ENCODE results near the gene TECPR1. TPM values are rescaled to one million over a fixed set of nuclear protein-coding genes. Genes with fewer than 3 reads are reported as not detected.

TECPR1 gene
- total RNA-seq, 2 donors from 2014 or later, result 40.7 to 53.0 TPM

DNA sequence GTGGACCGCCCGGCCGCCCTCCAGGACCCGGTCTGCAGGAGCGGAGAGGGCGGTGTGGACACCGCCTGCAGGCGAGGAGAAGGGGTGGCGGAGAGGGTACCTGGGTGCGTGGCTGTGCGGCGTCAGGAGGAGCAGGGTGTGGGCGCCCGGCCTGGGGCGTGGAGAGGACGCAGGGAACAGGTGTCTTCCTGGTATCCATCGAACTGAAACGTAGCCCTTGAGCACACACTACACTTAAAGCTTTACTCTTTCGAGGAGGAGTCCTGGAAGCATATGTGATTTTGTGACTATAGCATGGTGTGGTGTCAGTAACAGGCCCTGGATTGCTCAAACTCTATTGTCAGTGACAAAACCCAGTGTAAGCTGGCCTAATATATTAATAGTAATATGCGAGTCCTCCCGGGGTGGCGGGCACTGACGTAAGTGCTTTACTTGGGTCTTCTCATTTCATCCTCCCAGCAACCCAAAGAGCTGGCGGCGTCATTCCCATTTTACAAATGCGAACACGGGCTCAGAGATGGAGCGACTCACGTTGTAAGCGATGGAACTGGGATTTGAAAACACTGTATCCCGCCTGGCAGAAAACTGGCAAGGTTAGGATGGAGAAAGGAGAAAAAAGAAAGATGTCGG lies 508 bp upstream of the TECPR1 start:
- Mint-ChIP-seq H3K4me1 (ENCODE audit: low read depth) (peaks cover 56% of the 10 kb centered on the region), H3K27me3 (ENCODE audit: low read depth) (no peaks in the 10 kb centered on the region), H3K9me3 (no peaks in the 10 kb centered on the region), H3K27ac (peak overlapping the region; percentile 91), H3K4me3 (peak overlapping the region; percentile 93 to 99), H3K36me3 (ENCODE audit: insufficient read depth in 2 of 2) (peaks cover 6 to 8% of the 10 kb centered on the region in 2 donors)
- no peak for DNase-seq
- peak in 1 of 2 donors; percentile 39 for ATAC-seq (replicated peaks in 1 of 2)

DNA sequence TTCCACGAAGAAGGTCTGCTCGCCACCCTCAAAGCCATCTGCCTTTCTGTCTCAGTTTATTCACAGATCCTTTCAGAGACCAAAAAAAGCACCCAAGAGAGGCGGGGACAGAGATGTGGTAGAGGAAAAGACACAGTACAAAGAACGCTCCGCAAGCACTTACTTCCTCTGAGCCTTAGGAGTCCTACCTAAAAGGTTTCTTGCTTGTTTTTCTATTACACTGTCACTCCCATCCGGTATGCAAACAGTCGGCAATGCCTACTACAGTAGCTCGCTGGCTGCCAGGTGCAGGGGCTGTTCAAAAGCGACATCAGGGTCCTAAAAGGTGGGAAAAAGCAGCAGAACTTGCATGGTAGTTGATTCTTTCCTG lies 816 bp downstream of the TECPR1 start:
- Mint-ChIP-seq H3K36me3 (ENCODE audit: insufficient read depth in 2 of 2) (peaks cover 4 to 6% of the 10 kb centered on the region in 2 donors), H3K9me3 (no peaks in the 10 kb centered on the region), H3K4me1 (ENCODE audit: low read depth) (peaks cover 53% of the 10 kb centered on the region), H3K4me3 (peak overlapping the region; percentile 93 to 99), H3K27me3 (ENCODE audit: low read depth) (no peaks in the 10 kb centered on the region), H3K27ac (peak overlapping the region; percentile 82)
- peak; percentile 20 for ATAC-seq (replicated peaks in 1 of 2)
- peak; percentile 11 to 25 for DNase-seq

DNA sequence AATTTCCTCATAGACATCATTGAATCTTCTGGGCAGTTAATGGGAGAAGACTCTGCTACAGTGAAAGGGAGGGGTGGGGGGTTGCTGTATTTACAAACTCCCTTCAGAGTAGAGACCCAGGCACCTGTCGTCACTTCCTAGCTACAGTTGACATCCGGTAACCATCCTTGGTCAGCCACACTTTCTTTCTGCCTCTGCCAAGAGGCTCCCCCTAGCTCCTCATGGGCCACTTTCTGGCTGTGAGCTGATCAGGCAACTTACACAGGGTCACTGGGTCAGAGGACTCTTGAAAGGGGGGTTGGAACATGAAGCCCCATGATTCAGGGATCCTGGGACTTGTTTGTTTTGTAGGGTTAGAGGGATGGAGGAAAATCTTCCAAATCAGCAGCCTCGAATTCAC lies 1.2 kb downstream of the TECPR1 start:
- H3K4me1 Mint-ChIP-seq (ENCODE audit: low read depth), result peaks cover 49% of the 10 kb centered on the region
- H3K27ac Mint-ChIP-seq, result peak overlapping the region; percentile 82
- no peaks in the 10 kb centered on the region for H3K9me3 Mint-ChIP-seq
- DNase-seq (peak; percentile 57 to 58), ATAC-seq (replicated peaks in 1 of 2) (peak; percentile 38 to 42)
- no peaks in the 10 kb centered on the region for H3K27me3 Mint-ChIP-seq (ENCODE audit: low read depth)
- H3K36me3 Mint-ChIP-seq (ENCODE audit: insufficient read depth in 2 of 2), result peaks cover 4 to 6% of the 10 kb centered on the region in 2 donors
- H3K4me3 Mint-ChIP-seq, result peak overlapping the region; percentile 93 to 99

DNA sequence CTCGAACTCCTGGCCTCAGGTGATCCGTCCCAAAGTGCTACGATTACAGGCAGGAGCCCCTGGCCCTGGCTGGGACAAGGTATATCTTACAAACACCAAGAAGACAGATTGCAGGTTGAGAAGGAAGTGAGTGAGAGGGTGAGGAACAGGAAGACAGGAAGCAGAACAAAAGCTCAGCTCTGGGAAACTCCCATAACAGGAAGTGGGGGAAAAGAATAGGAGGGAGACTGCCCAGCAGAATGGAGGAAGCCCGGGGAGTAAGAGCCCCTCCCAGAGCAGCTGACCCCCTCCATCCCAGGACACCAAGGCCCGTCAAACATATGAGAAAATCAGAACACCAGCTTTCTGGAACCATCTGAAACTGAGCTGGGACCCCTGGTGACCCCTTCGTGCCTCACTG lies 2.9 kb downstream of the TECPR1 start:
- peak in 1 of 2 donors; percentile 9 for DNase-seq
- H3K9me3 Mint-ChIP-seq, result no peaks in the 10 kb centered on the region
- H3K4me3 Mint-ChIP-seq, result peak overlapping the region; percentile 7 to 17
- peaks cover 41% of the 10 kb centered on the region for H3K4me1 Mint-ChIP-seq (ENCODE audit: low read depth)
- H3K27ac Mint-ChIP-seq, result peak overlapping the region; percentile 82
- no peak for ATAC-seq (replicated peaks in 1 of 2)
- no peaks in the 10 kb centered on the region for H3K27me3 Mint-ChIP-seq (ENCODE audit: low read depth)
- H3K36me3 Mint-ChIP-seq (ENCODE audit: insufficient read depth in 2 of 2), result peaks cover 4% of the 10 kb centered on the region in 2 donors

DNA sequence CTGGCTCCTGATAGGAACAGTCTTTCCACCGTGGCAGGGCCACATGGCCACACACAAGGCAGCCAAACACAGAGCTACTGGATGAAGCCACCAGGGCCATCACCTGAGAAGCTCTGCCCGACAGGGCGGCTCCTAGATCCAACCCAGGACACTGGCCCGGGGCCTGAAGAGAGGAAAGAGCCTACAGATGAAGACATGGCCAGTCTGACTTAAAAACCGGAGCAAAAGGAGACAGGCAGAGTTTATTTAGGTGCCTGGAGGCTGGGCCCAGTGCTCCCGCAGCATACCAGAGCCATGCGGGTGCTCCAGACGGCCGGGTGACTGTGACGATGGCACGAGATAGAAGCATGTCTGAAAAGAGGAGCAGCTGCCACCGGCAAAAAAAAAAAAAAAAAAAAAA lies 3.9 kb downstream of the TECPR1 start:
- H3K36me3 Mint-ChIP-seq (ENCODE audit: insufficient read depth in 2 of 2), result peaks cover 4% of the 10 kb centered on the region in 2 donors
- ATAC-seq (replicated peaks in 1 of 2), result no peak
- H3K27me3 Mint-ChIP-seq (ENCODE audit: low read depth), result no peaks in the 10 kb centered on the region
- DNase-seq, result no peak
- peaks cover 36% of the 10 kb centered on the region for H3K4me1 Mint-ChIP-seq (ENCODE audit: low read depth)
- H3K9me3 Mint-ChIP-seq, result no peaks in the 10 kb centered on the region
- H3K4me3 Mint-ChIP-seq, result peak overlapping the region in 1 of 2 donors; percentile 29
- H3K27ac Mint-ChIP-seq, result peak overlapping the region; percentile 89

DNA sequence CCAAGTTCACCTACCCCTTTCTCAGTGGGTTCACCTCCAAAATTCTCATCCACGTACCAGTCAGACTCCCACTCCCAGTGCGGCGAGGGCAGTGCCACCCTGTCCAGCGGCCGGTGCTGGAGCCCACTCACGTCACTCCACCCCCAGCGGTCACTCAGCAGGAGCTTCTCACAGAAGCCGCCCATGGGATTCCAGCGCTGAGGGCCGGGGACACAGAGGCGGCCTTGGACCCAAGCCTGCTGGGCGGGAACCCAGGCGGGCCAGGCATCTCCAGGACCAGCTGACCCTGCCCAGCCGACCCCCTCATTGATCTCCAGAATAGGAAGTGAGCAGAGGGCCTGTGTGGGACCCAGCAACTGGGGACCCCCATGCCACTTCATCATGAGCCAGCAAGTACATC lies 7.2 kb downstream of the TECPR1 start:
- no peak for ATAC-seq (replicated peaks in 1 of 2)
- H3K36me3 Mint-ChIP-seq (ENCODE audit: insufficient read depth in 2 of 2), result peaks cover under 1 to 4% of the 10 kb centered on the region in 2 donors
- H3K27ac Mint-ChIP-seq, result no peak overlapping the region

DNA sequence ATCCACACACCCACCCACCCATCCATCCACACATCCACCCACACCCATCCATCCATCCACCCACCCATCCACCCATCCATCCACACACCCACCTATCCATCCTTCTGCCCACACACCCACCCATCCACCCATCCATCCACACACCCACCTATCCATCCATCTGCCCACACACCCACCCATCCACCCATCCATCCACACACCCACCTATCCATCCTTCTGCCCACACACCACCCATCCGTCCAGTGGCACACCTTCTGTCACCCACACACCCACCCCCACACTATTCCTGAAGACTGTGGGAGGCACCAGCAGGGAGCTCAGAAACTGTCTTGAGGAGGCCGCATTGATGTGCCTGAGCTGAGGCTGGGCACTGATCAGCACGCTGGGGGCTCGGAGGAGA lies 9.1 kb downstream of the TECPR1 start:
- Mint-ChIP-seq H3K27ac (no peak overlapping the region), H3K4me3 (no peak overlapping the region), H3K36me3 (ENCODE audit: insufficient read depth in 2 of 2) (peaks cover 0 to 4% of the 10 kb centered on the region in 2 donors), H3K27me3 (ENCODE audit: low read depth) (no peaks in the 10 kb centered on the region), H3K4me1 (ENCODE audit: low read depth) (peaks cover 2% of the 10 kb centered on the region), H3K9me3 (no peaks in the 10 kb centered on the region)
- ATAC-seq (replicated peaks in 1 of 2), result no peak
- DNase-seq, result no peak

More for the DNA sequence above, 7.2 kb downstream of the TECPR1 start:
- DNase-seq, result no peak
- Mint-ChIP-seq H3K9me3 (no peaks in the 10 kb centered on the region), H3K4me3 (no peak overlapping the region), H3K4me1 (ENCODE audit: low read depth) (peaks cover 18% of the 10 kb centered on the region), H3K27me3 (ENCODE audit: low read depth) (no peaks in the 10 kb centered on the region)

DNA sequence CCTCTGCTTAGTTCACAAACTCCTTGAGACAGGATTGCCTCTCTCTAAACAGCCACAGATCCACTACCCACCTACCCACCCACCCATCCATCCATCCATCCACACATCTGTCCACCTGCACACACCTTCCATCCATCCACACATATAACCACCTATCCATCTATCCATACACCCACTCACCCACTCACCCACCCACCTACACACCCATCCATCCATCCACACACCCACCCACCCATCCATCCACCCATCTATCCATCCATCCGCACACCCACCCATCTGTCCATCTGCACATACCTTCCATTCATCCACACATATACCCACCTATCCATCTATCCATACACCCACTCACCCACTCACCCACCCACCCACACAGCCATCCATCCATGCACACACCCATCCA lies 9.7 kb downstream of the TECPR1 start:
- Mint-ChIP-seq H3K4me1 (ENCODE audit: low read depth) (no peaks in the 10 kb centered on the region), H3K4me3 (no peak overlapping the region), H3K27ac (no peak overlapping the region), H3K27me3 (ENCODE audit: low read depth) (no peaks in the 10 kb centered on the region), H3K36me3 (ENCODE audit: insufficient read depth in 2 of 2) (peaks cover 0 to 2% of the 10 kb centered on the region in 2 donors), H3K9me3 (no peaks in the 10 kb centered on the region)
- no peak for ATAC-seq (replicated peaks in 1 of 2)
- no peak for DNase-seq

DNA sequence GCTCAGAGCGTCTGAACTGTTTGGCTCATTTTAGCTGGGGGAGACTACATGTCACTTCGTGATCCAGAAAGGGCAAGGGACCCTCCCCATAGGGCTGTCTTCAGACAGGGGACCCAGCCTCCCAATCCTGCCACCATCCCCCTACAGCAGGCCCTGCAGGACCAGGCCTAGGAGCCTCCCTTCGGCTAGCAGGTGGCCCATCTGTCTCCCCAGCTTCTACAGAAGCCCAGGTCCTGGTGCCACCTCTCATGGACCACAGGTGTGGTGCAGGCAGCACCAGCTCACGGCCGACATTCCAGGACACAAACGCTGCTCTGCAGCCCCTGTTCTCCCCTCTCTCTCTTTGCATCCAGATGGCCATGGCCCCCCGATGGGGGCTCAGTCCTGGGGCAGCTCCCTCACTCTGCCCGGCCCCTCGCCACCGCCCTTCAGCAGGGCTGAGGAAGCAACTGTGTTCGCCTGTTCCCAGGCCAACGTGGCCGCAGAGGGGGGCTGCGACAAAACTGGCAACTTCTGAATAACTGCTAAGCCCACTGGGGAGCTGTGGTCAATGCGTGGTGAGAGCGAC lies 10.3 kb downstream of the TECPR1 start:
- Mint-ChIP-seq H3K4me1 (ENCODE audit: low read depth) (no peaks in the 10 kb centered on the region), H3K9me3 (no peaks in the 10 kb centered on the region), H3K27ac (no peak overlapping the region), H3K4me3 (no peak overlapping the region), H3K36me3 (ENCODE audit: insufficient read depth in 2 of 2) (peaks cover 0 to 2% of the 10 kb centered on the region in 2 donors), H3K27me3 (ENCODE audit: low read depth) (no peaks in the 10 kb centered on the region)
- DNase-seq (no peak), ATAC-seq (replicated peaks in 1 of 2) (no peak)

DNA sequence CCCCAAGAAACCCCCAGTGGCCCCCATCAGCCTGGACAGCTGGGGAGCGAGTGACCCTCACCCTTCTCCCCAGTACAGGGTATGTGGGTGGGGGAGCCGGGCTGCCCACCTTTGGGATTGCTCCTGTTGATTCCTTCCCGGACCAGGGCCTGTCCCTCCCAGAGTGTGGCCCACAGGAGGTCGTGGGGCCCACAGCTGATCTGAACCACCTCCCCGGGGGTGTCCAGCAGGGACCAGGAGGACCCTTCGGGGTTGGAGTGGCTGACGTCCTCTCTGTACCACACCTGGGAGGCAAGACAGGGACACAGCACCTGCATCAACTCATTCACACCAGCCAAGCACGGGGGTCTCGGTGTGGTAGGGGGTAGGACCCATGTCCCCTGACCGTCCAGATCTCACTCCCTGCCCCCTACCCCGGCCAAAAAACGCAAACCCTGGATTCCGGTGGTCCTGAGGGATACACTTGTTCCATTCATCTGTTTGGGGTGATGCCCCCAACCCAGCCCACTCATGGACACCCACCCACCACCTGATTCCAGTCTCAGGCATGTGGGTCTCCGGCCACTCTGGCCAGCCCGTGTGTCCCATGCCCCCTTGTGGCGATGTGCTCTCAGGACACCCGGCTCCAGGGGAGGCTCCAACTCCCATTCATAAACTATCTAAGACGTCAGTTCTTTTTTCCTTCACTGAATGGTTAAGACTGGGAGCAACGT lies 10.9 kb downstream of the TECPR1 start:
- H3K27ac Mint-ChIP-seq, result no peak overlapping the region
- DNase-seq (peak; percentile 21 to 35), ATAC-seq (replicated peaks in 1 of 2) (no peak)
- no peaks in the 10 kb centered on the region for H3K4me1 Mint-ChIP-seq (ENCODE audit: low read depth)
- H3K4me3 Mint-ChIP-seq, result no peak overlapping the region
- H3K36me3 Mint-ChIP-seq (ENCODE audit: insufficient read depth in 2 of 2), result peaks cover 0 to 2% of the 10 kb centered on the region in 2 donors
- no peaks in the 10 kb centered on the region for H3K27me3 Mint-ChIP-seq (ENCODE audit: low read depth)
- H3K9me3 Mint-ChIP-seq, result no peaks in the 10 kb centered on the region

DNA sequence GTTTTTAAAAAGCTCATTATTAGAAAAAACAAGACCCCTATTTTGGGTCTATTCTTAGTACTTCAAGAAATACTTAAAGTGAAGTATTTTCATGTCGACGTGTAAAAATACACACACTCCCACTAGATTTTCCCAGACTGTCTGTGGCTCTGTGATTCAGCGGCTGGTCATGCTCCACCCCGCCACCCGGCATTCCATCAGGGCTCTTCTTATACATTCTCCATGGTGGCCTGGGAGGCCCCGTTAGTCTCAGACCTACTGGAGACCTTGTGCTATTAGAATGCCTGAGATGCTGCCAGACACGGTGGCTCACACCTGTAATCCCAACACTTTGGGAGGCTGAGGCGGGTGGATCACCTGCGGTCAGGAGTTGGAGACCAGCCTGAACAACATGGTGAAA lies 13.1 kb downstream of the TECPR1 start:
- H3K4me3 Mint-ChIP-seq, result no peak overlapping the region
- H3K9me3 Mint-ChIP-seq, result no peaks in the 10 kb centered on the region
- no peaks in the 10 kb centered on the region for H3K4me1 Mint-ChIP-seq (ENCODE audit: low read depth)
- DNase-seq (no peak), ATAC-seq (replicated peaks in 1 of 2) (no peak)
- H3K36me3 Mint-ChIP-seq (ENCODE audit: insufficient read depth in 2 of 2), result peaks cover 0 to 2% of the 10 kb centered on the region in 2 donors
- H3K27ac Mint-ChIP-seq, result no peak overlapping the region
- H3K27me3 Mint-ChIP-seq (ENCODE audit: low read depth), result no peaks in the 10 kb centered on the region

DNA sequence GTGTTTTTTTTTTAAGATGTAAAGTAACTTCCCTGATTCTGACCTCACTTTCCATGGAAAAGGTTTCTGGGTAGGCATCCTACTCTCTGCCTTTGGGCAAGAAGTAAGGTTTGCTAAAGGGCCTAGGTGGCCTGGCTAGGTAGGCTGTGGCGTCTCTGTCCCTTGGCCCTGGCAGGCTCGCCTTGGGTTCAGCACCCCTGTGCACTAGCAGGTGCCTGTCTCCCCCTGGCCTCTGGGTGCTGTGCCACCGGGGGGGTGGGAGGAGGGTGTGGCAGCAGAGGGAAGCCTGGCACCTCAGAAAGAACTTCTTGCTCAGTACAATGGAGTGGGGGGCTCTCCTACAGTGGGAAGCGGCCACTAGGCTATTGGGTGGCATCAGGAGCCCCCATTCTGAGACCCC lies 14.0 kb downstream of the TECPR1 start:
- DNase-seq (no peak), ATAC-seq (replicated peaks in 1 of 2) (no peak)
- Mint-ChIP-seq H3K9me3 (no peaks in the 10 kb centered on the region), H3K4me3 (no peak overlapping the region), H3K36me3 (ENCODE audit: insufficient read depth in 2 of 2) (peaks cover 0 to 2% of the 10 kb centered on the region in 2 donors), H3K27ac (no peak overlapping the region), H3K4me1 (ENCODE audit: low read depth) (no peaks in the 10 kb centered on the region), H3K27me3 (ENCODE audit: low read depth) (no peaks in the 10 kb centered on the region)

DNA sequence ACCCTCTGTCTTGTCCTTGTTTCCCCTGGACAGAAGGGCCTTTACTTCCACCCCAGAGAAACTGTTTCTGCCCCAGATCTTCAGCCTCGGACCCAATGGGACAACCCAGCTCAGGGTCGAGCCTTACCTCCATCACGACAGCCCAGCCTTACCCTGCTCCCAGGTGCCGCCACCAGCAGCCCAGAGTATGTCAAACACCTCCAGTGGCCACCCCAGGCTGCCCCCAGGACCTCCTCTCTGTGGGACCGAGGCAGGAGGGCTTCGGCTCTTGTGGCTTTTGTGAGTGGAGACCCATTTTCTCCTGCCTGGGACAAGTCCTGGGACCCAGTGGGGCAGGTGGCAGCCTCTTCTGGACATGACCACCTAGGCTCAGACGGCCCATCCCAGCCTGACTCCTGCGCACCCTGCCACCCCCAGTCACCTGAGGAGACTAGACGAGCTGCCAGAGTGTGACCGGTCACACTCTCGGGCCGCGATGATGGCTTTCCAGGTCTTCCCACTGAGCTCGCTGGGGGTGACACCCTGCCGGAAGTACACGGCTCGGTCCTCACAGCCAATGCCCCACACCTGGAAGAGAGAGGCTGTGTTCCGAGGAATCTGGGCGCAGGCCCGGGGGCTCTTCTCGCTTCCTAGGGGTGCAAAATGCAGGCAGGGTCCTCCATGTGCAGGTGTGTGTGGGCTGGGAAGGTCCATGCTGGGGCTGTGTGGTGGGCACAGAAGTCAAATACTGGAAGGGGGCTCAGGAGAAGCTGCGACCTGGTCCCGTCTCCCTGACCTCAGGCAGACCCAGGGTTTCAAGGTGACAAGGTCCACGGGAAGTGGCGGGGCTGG lies 15.5 kb downstream of the TECPR1 start:
- Mint-ChIP-seq H3K4me3 (no peak overlapping the region), H3K36me3 (ENCODE audit: insufficient read depth in 2 of 2) (peaks cover 0 to 2% of the 10 kb centered on the region in 2 donors), H3K27me3 (ENCODE audit: low read depth) (no peaks in the 10 kb centered on the region), H3K27ac (no peak overlapping the region), H3K9me3 (no peaks in the 10 kb centered on the region), H3K4me1 (ENCODE audit: low read depth) (no peaks in the 10 kb centered on the region)
- DNase-seq, result no peak
- no peak for ATAC-seq (replicated peaks in 1 of 2)

All from activated T-cell treated with anti-CD3 and anti-CD28 coated beads, Interleukin-2, amount 50 U/mL, for 72 hours (primary cell).